ENCODE data around the gene FANCE.
A peak's percentile ranks its signal among the peaks of the same experiment; 100 is the strongest.
"Not testable (repeated sequence)": the region's sequence is repeated elsewhere in the genome, so short reads cannot be mapped to it uniquely, and the experiment has no call there.

Gene FANCE

GRCh38 chr6:35435074-35435837 is 16.9 kb upstream of the FANCE start:
- DNase-seq = no peak

DNA sequence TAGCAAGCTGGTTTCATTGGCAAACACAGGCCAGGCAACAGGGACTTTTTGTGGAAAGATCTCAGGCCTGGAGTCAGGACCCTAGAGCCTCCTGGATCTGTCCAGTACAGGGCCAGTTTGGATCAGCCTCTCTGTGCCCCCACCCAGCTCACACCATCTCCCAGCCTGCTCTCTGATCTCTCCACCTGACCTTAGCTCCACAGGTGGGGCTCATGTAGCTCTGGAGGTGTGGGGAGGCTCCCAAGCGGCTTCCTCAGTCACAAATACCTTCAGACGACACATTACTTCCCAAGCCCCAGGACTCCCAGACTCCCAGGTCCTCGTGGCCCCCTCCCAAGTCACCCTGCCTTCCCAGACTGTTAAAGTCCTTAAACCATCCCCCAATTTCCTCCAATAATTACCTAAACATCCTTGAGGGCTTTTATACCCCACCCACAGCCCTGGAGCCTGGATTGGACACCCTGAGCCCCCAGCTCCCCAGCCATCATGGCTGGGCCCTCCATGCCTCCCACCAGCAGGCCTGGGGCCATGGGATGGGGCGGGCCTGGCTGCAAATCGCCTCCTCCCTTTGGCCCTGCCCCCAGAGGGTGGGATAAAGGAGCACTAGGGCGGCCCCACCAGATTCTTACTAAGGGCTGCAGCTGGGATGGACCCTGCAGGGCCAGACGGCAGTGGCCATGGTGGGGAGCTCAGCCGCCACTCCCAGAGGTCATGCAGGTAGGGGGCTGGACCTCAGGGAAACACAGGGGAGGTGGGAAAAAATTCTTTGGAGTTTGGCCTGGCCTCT is 15.9 kb upstream of the FANCE start:
- DNase-seq = no peak

DNA sequence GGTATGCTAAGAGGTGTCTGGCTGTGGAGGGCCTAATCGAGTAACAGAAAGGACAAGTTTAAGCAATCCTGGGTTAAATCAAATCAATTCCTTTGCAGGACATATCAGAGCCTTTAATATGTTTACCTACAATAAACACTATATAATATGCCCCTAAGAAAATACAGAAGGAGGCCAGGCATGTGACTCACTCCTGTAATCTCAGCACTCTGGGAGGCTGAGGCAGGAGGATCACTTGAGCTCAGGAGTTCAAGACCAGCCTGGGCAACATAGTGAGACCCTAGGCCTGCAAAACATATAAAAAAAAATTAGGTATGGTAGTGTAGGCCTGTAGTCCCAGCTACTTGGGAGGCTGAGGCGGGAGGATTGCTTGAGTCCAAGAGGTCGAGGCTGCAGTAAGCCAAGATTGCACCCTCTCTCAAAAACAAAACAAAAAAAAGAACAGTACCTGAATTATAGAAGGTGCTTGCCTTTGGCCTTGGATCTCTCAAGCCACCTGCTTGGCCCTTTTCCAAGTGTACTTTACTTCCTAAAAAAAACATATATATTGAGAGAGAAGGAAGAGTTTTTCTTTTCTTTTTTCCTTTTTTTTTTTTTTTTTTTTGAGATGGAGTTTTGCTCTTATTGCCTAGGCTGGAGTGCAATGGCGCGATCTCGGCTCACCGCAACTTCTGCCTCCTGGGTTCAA is 13.6 kb upstream of the FANCE start:
- DNase-seq = not testable (repeated sequence)

- DNase-seq = no peak
Observed at GRCh38 chr6:35439308-35439707, 12.8 kb upstream of the FANCE start.

GRCh38 chr6:35441205-35441604 is 10.9 kb upstream of the FANCE start:
- DNase-seq = no peak

DNA sequence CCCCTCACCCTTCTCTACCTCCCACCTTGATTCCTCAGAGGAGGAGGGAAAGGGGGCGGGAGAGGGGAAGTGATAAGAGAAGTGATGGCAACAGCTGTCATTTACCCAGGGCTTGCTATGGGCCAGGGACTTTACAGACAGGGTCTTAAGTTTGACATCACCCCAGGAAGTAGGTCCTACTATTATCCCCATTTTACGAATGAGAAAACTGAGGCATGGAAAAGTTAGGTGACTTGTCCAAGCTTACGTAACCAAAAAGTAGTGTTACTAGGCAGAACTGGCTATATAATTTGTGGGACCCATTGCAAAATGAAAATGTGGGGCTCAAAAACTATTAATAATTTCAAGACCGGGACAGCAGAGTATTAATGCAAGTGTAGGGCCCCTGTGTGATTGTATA is 10.5 kb upstream of the FANCE start:
- no peak for DNase-seq

- no peak for DNase-seq
Observed at GRCh38 chr6:35442693-35443092, 9.4 kb upstream of the FANCE start.

GRCh38 chr6:35443341-35444030 is 8.7 kb upstream of the FANCE start:
- DNase-seq = no peak

- no peak for DNase-seq
Observed at GRCh38 chr6:35445691-35446090, 6.4 kb upstream of the FANCE start.

- DNase-seq = no peak
Observed at GRCh38 chr6:35448191-35448590, 3.9 kb upstream of the FANCE start.

GRCh38 chr6:35449287-35449881 is 2.8 kb upstream of the FANCE start:
- DNase-seq = peak; percentile 1

DNA sequence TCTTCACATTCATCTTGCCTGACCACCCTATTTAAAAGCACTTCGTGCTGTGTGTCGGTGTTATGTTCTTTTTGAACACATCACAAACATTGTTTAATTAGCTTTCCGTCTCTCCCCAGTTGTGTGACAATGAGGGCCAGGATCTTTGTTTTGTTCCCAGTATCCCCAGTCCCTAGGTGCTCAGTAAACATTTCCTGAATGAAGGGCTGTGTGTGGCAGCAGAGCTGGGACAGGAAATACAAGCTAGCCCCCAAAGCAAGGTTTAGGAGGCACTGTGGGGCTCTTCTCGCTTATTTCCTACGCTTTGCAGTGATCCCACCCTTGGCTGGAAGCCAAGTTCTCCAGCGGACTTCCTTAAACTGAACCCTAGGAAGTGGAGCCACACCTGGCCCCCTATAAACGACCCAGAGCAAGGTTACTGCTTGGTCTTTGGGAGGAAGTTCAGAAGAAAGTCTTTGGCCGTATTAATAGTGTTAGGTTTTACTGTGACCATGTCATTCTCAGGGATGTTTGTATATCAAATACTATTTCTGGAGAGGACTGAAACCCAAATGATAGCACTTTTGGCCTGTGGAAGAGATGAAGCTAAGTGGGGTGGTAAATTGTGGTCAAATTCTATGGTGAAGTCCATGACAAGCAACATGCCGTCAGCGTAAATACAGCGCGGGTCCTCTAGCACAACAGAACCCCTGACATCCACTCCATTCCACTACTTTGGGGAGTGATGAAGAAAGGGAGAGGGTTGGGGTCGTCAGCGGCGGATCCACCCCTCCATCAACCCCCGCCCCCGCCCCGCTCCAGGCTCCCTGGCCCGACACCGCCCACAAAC is 570 bp upstream of the FANCE start:
- no peak for DNase-seq

DNA sequence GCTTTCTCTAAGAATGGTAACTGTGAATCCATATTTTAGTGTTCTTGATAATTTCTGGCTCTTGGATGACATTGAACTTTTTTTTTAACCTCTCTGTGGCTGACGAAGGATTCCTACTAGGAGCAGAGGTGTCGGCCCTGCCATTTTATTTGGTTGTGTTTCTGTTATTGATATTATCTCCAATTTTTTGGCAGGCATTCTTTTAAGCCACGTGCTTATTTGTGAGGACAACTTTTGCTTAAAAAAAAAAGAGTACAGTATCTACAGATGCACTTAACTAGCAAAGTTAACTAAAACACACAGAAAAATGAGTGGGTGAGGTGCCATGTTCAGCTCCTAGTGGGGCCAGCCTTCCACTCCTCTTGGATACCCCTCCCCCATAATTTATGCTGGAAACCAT is 1.1 kb downstream of the FANCE start:
- no peak for DNase-seq

DNA sequence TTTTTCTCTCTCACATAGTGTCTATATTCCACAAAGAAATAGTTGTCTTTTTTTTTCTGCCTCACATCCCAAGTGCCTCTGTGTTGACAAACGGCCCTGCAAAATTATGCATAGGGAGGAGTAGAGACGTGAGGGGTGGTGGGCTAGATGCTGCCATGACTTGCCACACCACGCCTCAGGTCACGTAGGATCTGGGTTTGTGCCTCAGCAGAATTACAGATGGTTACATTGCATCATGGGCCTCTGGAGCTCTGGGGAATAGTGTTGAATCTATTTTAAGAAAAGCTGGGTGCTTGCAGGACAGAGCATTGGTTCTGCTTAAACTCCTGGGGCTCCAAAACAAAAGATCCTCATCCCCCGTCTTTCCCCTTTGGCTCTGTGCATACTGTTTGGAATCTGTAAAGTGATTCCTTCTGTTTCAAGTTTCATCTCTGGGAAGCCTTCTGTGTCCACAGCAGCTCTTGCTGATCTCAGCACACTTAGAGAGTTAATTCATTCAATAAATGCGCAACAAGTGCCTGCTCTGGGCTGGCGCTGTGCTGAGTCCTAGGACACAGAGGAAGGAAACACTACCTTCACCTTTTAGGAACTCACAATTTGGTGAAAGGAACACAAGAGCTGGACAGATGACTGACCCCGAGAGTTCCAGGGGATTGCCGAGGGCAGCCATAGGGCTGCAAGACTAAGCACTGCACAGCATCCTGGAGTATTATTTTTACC is 2.4 kb downstream of the FANCE start:
- DNase-seq = no peak

GRCh38 chr6:35457907-35458306 is 5.8 kb downstream of the FANCE start:
- DNase-seq = no peak

DNA sequence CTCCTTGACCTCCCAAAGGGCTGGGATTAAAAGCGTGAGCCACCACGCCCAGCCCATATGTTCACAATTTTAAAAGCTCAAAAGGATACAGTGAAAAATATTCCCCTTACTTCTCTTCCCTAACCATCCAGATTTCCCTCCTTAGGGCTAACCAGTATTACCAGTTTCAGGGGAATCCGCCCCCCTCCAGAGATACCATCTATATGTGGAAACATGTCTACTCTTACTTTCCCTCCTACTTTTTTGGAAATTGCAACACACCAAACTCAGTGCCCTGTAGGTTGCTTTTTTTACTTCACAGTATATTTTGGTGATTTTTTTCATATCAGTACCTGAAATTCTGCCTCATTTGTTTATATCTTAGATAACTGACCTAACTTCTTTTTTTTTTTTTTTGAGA is 9.1 kb downstream of the FANCE start:
- DNase-seq = no peak

- no peak for DNase-seq
Observed at GRCh38 chr6:35463292-35463691, 11.2 kb downstream of the FANCE start.

DNA sequence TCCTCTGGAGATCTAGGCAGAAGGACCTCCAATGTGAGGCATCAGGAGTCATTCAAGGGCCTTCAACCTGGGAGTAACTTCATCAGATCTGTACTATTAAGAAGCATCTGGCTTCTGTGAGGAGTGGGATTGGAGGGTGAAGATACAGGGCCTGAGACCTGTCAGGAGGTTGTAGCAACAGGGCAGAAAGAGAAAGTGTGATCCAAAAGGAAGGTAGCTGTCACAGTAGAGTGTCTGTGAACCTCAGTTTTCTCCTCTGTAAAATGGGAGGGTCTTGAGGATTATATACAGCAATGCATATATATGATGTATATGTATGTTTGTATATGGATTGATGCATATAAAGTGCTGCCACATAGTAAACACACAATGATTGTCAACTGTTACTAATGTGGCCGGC is 13.5 kb downstream of the FANCE start:
- DNase-seq = no peak

DNA sequence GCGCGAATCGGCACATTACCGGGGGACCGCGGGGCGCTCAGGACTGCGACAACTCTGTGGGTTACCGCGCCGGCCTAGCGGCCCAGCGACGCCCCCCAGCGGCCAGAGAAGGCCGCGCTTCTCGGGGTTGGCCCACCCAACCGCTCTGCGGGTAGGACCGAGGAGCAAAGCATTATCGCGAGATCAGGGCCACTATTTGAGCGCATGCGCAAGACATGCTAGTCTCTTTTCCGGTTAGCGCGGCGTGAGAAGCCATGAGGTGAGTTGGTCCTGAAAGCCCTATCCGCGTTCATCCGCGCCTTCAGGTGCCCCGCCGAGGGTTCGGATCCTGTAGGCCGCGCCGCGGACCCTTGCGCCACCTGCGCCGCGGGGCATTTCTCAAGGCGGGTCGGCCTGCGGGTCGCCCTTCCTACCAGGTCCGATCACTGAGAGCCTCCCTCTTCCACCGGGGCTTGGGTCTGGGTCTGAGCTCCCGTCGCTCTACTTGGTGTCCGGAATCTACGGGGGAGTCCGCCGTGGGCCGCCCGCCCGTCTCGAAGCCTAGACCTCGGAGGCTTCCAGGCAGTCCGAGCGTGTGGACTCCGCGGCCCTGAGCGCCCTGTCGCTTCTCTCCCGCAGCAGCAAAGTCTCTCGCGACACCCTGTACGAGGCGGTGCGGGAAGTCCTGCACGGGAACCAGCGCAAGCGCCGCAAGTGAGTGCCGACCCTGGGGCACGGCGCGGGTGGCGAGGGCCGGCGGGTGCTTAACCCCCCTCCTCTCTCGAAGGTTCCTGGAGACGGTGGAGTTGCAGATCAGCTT is 16.2 kb downstream of the FANCE start, which contains the start of gene RPL10A:
Gene RPL10A, plus strand, starts transcription at position 221 of the 799 bp plus-strand sequence. Its CDS starts 34 bp downstream, at position 255.
- DNase-seq = peak; percentile 56
